WTC11 (cell line): Measurements from ENCODE around the gene PARVB. TPM values are rescaled to one million over a fixed set of nuclear protein-coding genes. Genes with fewer than 3 reads are reported as not detected.

ENCODE experiments used
- ATAC-seq: fragments of 200-7000 bp; cut with Tn5 transposase; 2 replicates; pipeline ENCODE4 v1.10.0; 2021; ENCODE audit warnings: mild to moderate bottlenecking, moderate library complexity
- CTCF ChIA-PET: fragments of 300-600 bp; sonication (Branson Sonifier 250); formaldehyde crosslinking; loops from one replicate; lab custom pipeline; 2021; ENCODE audit warnings: antibody characterized with exemption; lab: Charles Lee
- POLR2A ChIA-PET: fragments of 350-600 bp; sonication (Branson Sonifier 250); formaldehyde crosslinking; loops from one replicate; lab custom pipeline; 2021; ENCODE audit warnings: antibody characterized with exemption; lab: Charles Lee
- DNase-seq: peaks from one replicate; pipeline ENCODE4 v3.0.0; 2021; ENCODE audit warnings: low spot score
- H3K27ac Mint-ChIP-seq: 2 replicates; pipeline ENCODE4 v1.8.0; 2021; ENCODE audit warnings: mixed read lengths
- H3K27me3 Mint-ChIP-seq: 2 replicates; pipeline ENCODE4 v1.8.0; 2021; ENCODE audit warnings: low read depth, mild to moderate bottlenecking, moderate library complexity, mixed read lengths
- H3K36me3 Mint-ChIP-seq: 2 replicates; pipeline ENCODE4 v1.8.0; 2021; ENCODE audit warnings: mixed read lengths
- H3K4me1 Mint-ChIP-seq: 2 replicates; pipeline ENCODE4 v1.8.0; 2022; ENCODE audit warnings: mixed read lengths
- H3K4me3 Mint-ChIP-seq: 2 replicates; pipeline ENCODE4 v1.8.0; 2021; ENCODE audit warnings: mild to moderate bottlenecking, moderate library complexity, mixed read lengths
- H3K9me3 Mint-ChIP-seq: 2 replicates; pipeline ENCODE4 v1.8.0; 2021; ENCODE audit warnings: mixed read lengths
- ATF3 ChIP-seq: sonication (generic); formaldehyde crosslinking; conservative IDR thresholded peaks from 2 replicates; pipeline ENCODE4 v1.8.1; 2022; ENCODE audit warnings: mild to moderate bottlenecking, missing genetic modification reagents
- ATF6 ChIP-seq: sonication (generic); formaldehyde crosslinking; IDR thresholded peaks from 2 replicates; pipeline ENCODE4 v1.8.1; 2023; ENCODE audit warnings: mild to moderate bottlenecking, missing genetic modification reagents
- CDX4 ChIP-seq: fragments of 250-450 bp; sonication (Bioruptor Pico); IDR thresholded peaks from 2 replicates; pipeline ENCODE4 v1.9.0; 2021; ENCODE audit warnings: moderate library complexity, mild to moderate bottlenecking, inconsistent platforms, borderline replicate concordance
- ETV6 ChIP-seq: sonication (generic); formaldehyde crosslinking; IDR thresholded peaks from 2 replicates; pipeline ENCODE4 v1.8.1; 2022; ENCODE audit warnings: mild to moderate bottlenecking, missing genetic modification reagents
- FOXP1 ChIP-seq: sonication (generic); formaldehyde crosslinking; IDR thresholded peaks from 2 replicates; pipeline ENCODE4 v1.8.0; 2022; ENCODE audit warnings: missing genetic modification reagents, mild to moderate bottlenecking, moderate library complexity, borderline replicate concordance
- GABPB1 ChIP-seq: sonication (generic); formaldehyde crosslinking; IDR thresholded peaks from 2 replicates; pipeline ENCODE4 v1.8.1; 2023; ENCODE audit warnings: mild to moderate bottlenecking, missing genetic modification reagents
- GTF2I ChIP-seq: fragments of 250-450 bp; sonication (Bioruptor Pico); conservative IDR thresholded peaks from 2 replicates; pipeline ENCODE4 v1.4.0; 2021; ENCODE audit warnings: mild to moderate bottlenecking
- MLX ChIP-seq: sonication (generic); formaldehyde crosslinking; IDR thresholded peaks from 2 replicates; pipeline ENCODE4 v1.8.1; 2023; ENCODE audit warnings: mild to moderate bottlenecking, missing genetic modification reagents, moderate library complexity
- MXD4 ChIP-seq: fragments of 250-450 bp; sonication (Bioruptor Pico); IDR thresholded peaks from 2 replicates; pipeline ENCODE4 v1.8.0; 2021; ENCODE audit warnings: mild to moderate bottlenecking, moderate library complexity, borderline replicate concordance
- MYBL2 ChIP-seq: sonication (generic); formaldehyde crosslinking; IDR thresholded peaks from 2 replicates; pipeline ENCODE4 v1.8.1; 2023; ENCODE audit warnings: mild to moderate bottlenecking, moderate library complexity, missing genetic modification reagents
- NFATC4 ChIP-seq: fragments of 250-450 bp; sonication (Bioruptor Pico); IDR thresholded peaks from 2 replicates; pipeline ENCODE4 v1.9.0; 2021; ENCODE audit warnings: mild to moderate bottlenecking
- NFYB ChIP-seq: sonication (generic); formaldehyde crosslinking; conservative IDR thresholded peaks from 2 replicates; pipeline ENCODE4 v1.8.0; 2022; ENCODE audit warnings: low read depth, missing genetic modification reagents
- PREB ChIP-seq: sonication (generic); formaldehyde crosslinking; IDR thresholded peaks from 2 replicates; pipeline ENCODE4 v1.8.1; 2022; ENCODE audit warnings: mild to moderate bottlenecking, missing genetic modification reagents, moderate library complexity, borderline replicate concordance
- PRRX2 ChIP-seq: fragments of 250-450 bp; sonication (Bioruptor Pico); IDR thresholded peaks from 2 replicates; pipeline ENCODE4 v1.8.0; 2021; ENCODE audit warnings: mild to moderate bottlenecking
- SMAD4 ChIP-seq: sonication (generic); formaldehyde crosslinking; IDR thresholded peaks from 2 replicates; pipeline ENCODE4 v1.8.0; 2022; ENCODE audit warnings: mild to moderate bottlenecking, missing genetic modification reagents
- TEAD1 ChIP-seq: sonication (generic); formaldehyde crosslinking; IDR thresholded peaks from 2 replicates; pipeline ENCODE4 v1.8.0; 2022; ENCODE audit warnings: mild to moderate bottlenecking, missing genetic modification reagents
- TP53 ChIP-seq: sonication (generic); formaldehyde crosslinking; IDR thresholded peaks from 2 replicates; pipeline ENCODE4 v1.8.1; 2023; ENCODE audit warnings: mild to moderate bottlenecking, missing genetic modification reagents
- ZMAT4 ChIP-seq: fragments of 250-450 bp; sonication (Bioruptor Pico); IDR thresholded peaks from 2 replicates; pipeline ENCODE4 v1.9.0; 2021; ENCODE audit warnings: mild to moderate bottlenecking
- ZNF219 ChIP-seq: sonication (generic); formaldehyde crosslinking; IDR thresholded peaks from 2 replicates; pipeline ENCODE4 v1.8.0; 2023; ENCODE audit warnings: missing genetic modification reagents, mild to moderate bottlenecking, borderline replicate concordance
- ZNF425 ChIP-seq: fragments of 250-450 bp; sonication (Bioruptor Pico); conservative IDR thresholded peaks from 2 replicates; pipeline ENCODE4 v1.9.0; 2021; ENCODE audit warnings: mild to moderate bottlenecking
- ZSCAN18 ChIP-seq: fragments of 250-450 bp; sonication (Bioruptor Pico); IDR thresholded peaks from 2 replicates; pipeline ENCODE4 v2.1.2; 2022; ENCODE audit warnings: mild to moderate bottlenecking, moderate library complexity
- total RNA-seq: library from RNA; stranded (reverse); gene quantifications from 3 replicates; pipeline ENCODE4 v1.2.3, GENCODE V29; 2021

The PARVB gene
- total RNA-seq, 1 experiment from 2014 or later, result 3.3 TPM

GRCh38 chr22:44070029-44070428, 45.9 kb downstream of the PARVB start (continued):
- TF ChIP-seq ZMAT4 (no peak), ZNF219 (CRISPR knock-in tag) (no peak), MYBL2 (CRISPR knock-in tag) (no peak), SMAD4 (CRISPR knock-in tag) (no peak), TP53 (CRISPR knock-in tag) (no peak), ATF6 (no peak), NFYB (no peak), MXD4 (CRISPR knock-in tag) (no peak)

GRCh38 chr22:44071781-44072326, 47.8 kb downstream of the PARVB start:
- H3K4me3 Mint-ChIP-seq, result no peak overlapping the region
- DNase-seq, result no peak
- peaks cover 11% of the 10 kb centered on the region for H3K4me1 Mint-ChIP-seq
- ChIA-PET CTCF (interaction anchor here (1.0 to 3.0 kb wide), 3 partner anchors 9 to 298 kb away, joined by 3 to 12 read pairs (median 7); no protein-coding TSS in a partner anchor), POLR2A (no interaction called here)
- H3K27me3 Mint-ChIP-seq, result no peaks in the 10 kb centered on the region
- H3K27ac Mint-ChIP-seq, result no peak overlapping the region
- no peaks in the 10 kb centered on the region for H3K36me3 Mint-ChIP-seq
- no peak for ATAC-seq
- no peaks in the 10 kb centered on the region for H3K9me3 Mint-ChIP-seq
- TF ChIP-seq ATF3, result no peak
- TF ChIP-seq ZSCAN18 (CRISPR knock-in tag), result no peak
- no peak for TF ChIP-seq NFATC4 (CRISPR knock-in tag)
- TF ChIP-seq ATF6, result no peak
- no peak for TF ChIP-seq GTF2I (CRISPR knock-in tag)
- no peak for TF ChIP-seq ETV6 (CRISPR knock-in tag)
- TF ChIP-seq GABPB1 (CRISPR knock-in tag), result no peak
- TF ChIP-seq NFYB, result no peak
- no peak for TF ChIP-seq FOXP1
- no peak for TF ChIP-seq MLX (CRISPR knock-in tag)

GRCh38 chr22:44074337-44074984, 50.4 kb downstream of the PARVB start:
- Mint-ChIP-seq H3K27me3 (no peaks in the 10 kb centered on the region), H3K9me3 (no peaks in the 10 kb centered on the region), H3K36me3 (no peaks in the 10 kb centered on the region), H3K4me1 (no peaks in the 10 kb centered on the region), H3K4me3 (no peak overlapping the region), H3K27ac (no peak overlapping the region)
- ChIA-PET CTCF (interaction anchor here (0.9 kb wide), 1 partner anchor 11 kb away, joined by 5 read pairs; no protein-coding TSS in a partner anchor), POLR2A (no interaction called here)
- ATAC-seq (no peak), DNase-seq (no peak)
- no peak for TF ChIP-seq ZMAT4
- TF ChIP-seq ETV6 (CRISPR knock-in tag), result no peak
- no peak for TF ChIP-seq PREB (CRISPR knock-in tag)
- TF ChIP-seq ZNF425 (CRISPR knock-in tag), result no peak
- TF ChIP-seq CDX4 (CRISPR knock-in tag), result no peak
- TF ChIP-seq TEAD1 (CRISPR knock-in tag), result no peak
- no peak for TF ChIP-seq PRRX2 (CRISPR knock-in tag)
